ENCODE data around the gene CCSER1. TPM values are rescaled to one million over a fixed set of nuclear protein-coding genes. Genes with fewer than 3 reads are reported as not detected.

CCSER1 gene
- total and polyA plus RNA-seq, 4 donors, result 0.61 to 23.0 (median 3.8) TPM

GRCh38 chr4:91630054-91630453 lies 1502.9 kb downstream of the CCSER1 start:
- H3K4me1 ChIP-seq (ENCODE audit: control insufficient read depth in 5 of 5, insufficient read depth in 5 of 5, low read length in 5 of 5), result no peaks in the 10 kb centered on the region
- no peaks in the 10 kb centered on the region for H3K9me3 ChIP-seq (ENCODE audit: control insufficient read depth in 4 of 4, insufficient read depth in 3 of 4, low read length in 3 of 4)
- 89% methylated on average over 1 of the region's 1 CpG for WGBS, 2 donors
- H3K9ac ChIP-seq (ENCODE audit: insufficient read depth in 1 of 2, low read length in 2 of 2), result no peak overlapping the region
- TF ChIP-seq, protein P1, sequence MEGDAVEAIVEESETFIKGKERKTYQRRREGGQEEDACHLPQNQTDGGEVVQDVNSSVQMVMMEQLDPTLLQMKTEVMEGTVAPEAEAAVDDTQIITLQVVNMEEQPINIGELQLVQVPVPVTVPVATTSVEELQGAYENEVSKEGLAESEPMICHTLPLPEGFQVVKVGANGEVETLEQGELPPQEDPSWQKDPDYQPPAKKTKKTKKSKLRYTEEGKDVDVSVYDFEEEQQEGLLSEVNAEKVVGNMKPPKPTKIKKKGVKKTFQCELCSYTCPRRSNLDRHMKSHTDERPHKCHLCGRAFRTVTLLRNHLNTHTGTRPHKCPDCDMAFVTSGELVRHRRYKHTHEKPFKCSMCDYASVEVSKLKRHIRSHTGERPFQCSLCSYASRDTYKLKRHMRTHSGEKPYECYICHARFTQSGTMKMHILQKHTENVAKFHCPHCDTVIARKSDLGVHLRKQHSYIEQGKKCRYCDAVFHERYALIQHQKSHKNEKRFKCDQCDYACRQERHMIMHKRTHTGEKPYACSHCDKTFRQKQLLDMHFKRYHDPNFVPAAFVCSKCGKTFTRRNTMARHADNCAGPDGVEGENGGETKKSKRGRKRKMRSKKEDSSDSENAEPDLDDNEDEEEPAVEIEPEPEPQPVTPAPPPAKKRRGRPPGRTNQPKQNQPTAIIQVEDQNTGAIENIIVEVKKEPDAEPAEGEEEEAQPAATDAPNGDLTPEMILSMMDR (IDR thresholded peaks at IDR 0.05; ENCODE audit: control extremely low read depth, extremely low read depth), result no peak
- DNase-seq, result no peak
- H3K36me3 ChIP-seq (ENCODE audit: control insufficient read depth in 4 of 4, insufficient read depth in 4 of 4, low read length in 4 of 4), result no peaks in the 10 kb centered on the region
- ATAC-seq (ENCODE audit: insufficient read depth, low FRiP score), result no peak
- no peaks in the 10 kb centered on the region for H3K27me3 ChIP-seq (ENCODE audit: control insufficient read depth in 3 of 3, insufficient read depth in 3 of 3, low read length in 2 of 3)
- H3K4me3 ChIP-seq, result no peak overlapping the region
- no peak overlapping the region for H3K27ac ChIP-seq (ENCODE audit: low read depth in 1 of 2, low read length in 1 of 2)

DNA sequence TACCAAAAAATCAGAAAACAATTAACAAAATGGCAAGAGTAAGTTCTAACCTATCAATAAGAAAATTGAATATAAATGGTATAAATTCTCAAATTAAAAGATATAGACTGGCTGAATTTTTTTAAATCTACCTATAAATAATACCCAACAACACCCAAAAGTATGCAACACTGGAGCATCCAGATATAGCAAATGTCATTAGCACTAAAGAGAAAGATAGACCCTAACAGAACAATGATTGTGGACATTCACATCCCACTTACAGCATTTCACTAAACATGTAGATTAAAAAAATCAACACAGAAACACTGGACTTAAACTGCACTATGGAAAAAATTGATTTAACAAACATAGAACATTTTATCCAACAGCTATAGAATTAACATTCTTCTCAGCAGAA lies 1503.6 kb downstream of the CCSER1 start:
- H3K9me3 ChIP-seq (ENCODE audit: control insufficient read depth in 4 of 4, insufficient read depth in 3 of 4, low read length in 3 of 4), result no peaks in the 10 kb centered on the region
- TF ChIP-seq, protein P1 (IDR thresholded peaks at IDR 0.05; ENCODE audit: control extremely low read depth, extremely low read depth), result no peak
- DNase-seq (no peak), ATAC-seq (ENCODE audit: insufficient read depth, low FRiP score) (no peak)
- no peaks in the 10 kb centered on the region for H3K4me1 ChIP-seq (ENCODE audit: control insufficient read depth in 5 of 5, insufficient read depth in 5 of 5, low read length in 5 of 5)
- H3K9ac ChIP-seq (ENCODE audit: insufficient read depth in 1 of 2, low read length in 2 of 2), result no peak overlapping the region
- no peak overlapping the region for H3K4me3 ChIP-seq
- H3K27me3 ChIP-seq (ENCODE audit: control insufficient read depth in 3 of 3, insufficient read depth in 3 of 3, low read length in 2 of 3), result no peaks in the 10 kb centered on the region
- H3K36me3 ChIP-seq (ENCODE audit: control insufficient read depth in 4 of 4, insufficient read depth in 4 of 4, low read length in 4 of 4), result no peaks in the 10 kb centered on the region
- no peak overlapping the region for H3K27ac ChIP-seq (ENCODE audit: low read depth in 1 of 2, low read length in 1 of 2)

- no peaks in the 10 kb centered on the region for H3K4me1 ChIP-seq (ENCODE audit: control insufficient read depth in 5 of 5, insufficient read depth in 5 of 5, low read length in 5 of 5)
- H3K27ac ChIP-seq (ENCODE audit: low read depth in 1 of 2, low read length in 1 of 2), result no peak overlapping the region
- DNase-seq (no peak), ATAC-seq (ENCODE audit: insufficient read depth, low FRiP score) (no peak)
- H3K36me3 ChIP-seq (ENCODE audit: control insufficient read depth in 4 of 4, insufficient read depth in 4 of 4, low read length in 4 of 4), result no peaks in the 10 kb centered on the region
- TF ChIP-seq, protein P1 (IDR thresholded peaks at IDR 0.05; ENCODE audit: control extremely low read depth, extremely low read depth), result no peak
- H3K27me3 ChIP-seq (ENCODE audit: control insufficient read depth in 3 of 3, insufficient read depth in 3 of 3, low read length in 2 of 3), result no peaks in the 10 kb centered on the region
- WGBS, 2 donors, result 82 to 86% methylated on average over 3 of the region's 3 CpGs
- no peak overlapping the region for H3K4me3 ChIP-seq
- H3K9me3 ChIP-seq (ENCODE audit: control insufficient read depth in 4 of 4, insufficient read depth in 3 of 4, low read length in 3 of 4), result no peaks in the 10 kb centered on the region
- H3K9ac ChIP-seq (ENCODE audit: insufficient read depth in 1 of 2, low read length in 2 of 2), result no peak overlapping the region
Measured at GRCh38 chr4:91631335-91631734, 1504.1 kb downstream of the CCSER1 start.

DNA sequence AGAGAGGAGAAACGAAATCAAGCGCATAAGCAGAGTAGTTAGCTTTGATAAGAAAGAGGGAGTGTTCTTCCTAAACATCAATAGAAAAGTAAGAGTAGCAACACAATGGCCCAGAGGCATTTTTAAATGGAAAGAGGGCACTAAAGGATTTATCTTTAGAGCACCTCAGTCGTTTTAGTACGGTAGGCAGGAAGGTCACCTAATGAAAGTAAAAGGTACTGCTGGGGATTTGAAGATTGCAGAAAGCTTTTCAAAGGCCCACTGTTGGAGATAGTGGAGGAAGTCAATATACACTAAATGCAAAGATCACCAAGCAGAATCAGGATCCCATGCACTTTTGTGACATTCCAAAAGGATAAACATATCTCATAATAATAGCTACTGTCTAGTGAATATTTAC lies 1508.9 kb downstream of the CCSER1 start:
- Histone ChIP-seq H3K27ac (ENCODE audit: low read depth in 1 of 2, low read length in 1 of 2) (no peak overlapping the region), H3K4me3 (no peak overlapping the region), H3K9me3 (ENCODE audit: control insufficient read depth in 4 of 4, insufficient read depth in 3 of 4, low read length in 3 of 4) (no peaks in the 10 kb centered on the region), H3K4me1 (ENCODE audit: control insufficient read depth in 5 of 5, insufficient read depth in 5 of 5, low read length in 5 of 5) (no peaks in the 10 kb centered on the region), H3K36me3 (ENCODE audit: control insufficient read depth in 4 of 4, insufficient read depth in 4 of 4, low read length in 4 of 4) (no peaks in the 10 kb centered on the region), H3K27me3 (ENCODE audit: control insufficient read depth in 3 of 3, insufficient read depth in 3 of 3, low read length in 2 of 3) (no peaks in the 10 kb centered on the region), H3K9ac (ENCODE audit: insufficient read depth in 1 of 2, low read length in 2 of 2) (no peak overlapping the region)
- TF ChIP-seq, protein P1 (IDR thresholded peaks at IDR 0.05; ENCODE audit: control extremely low read depth, extremely low read depth), result no peak
- DNase-seq (no peak), ATAC-seq (ENCODE audit: insufficient read depth, low FRiP score) (no peak)
- WGBS, 2 donors, result 69 to 71% methylated on average over 4 of the region's 4 CpGs
